AG04450 (cell line): ENCODE results near the gene ATP5F1D. TPM values are rescaled to one million over a fixed set of nuclear protein-coding genes. Genes with fewer than 3 reads are reported as not detected.
A peak's percentile ranks its signal among the peaks of the same experiment; 100 is the strongest.
"Not testable (repeated sequence)": the region's sequence is repeated elsewhere in the genome, so short reads cannot be mapped to it uniquely, and the experiment has no call there.

Source experiments
- CTCF ChIA-PET: fragments of 300-600, 350-600 bp; formaldehyde crosslinking; extraction: SDS; loops from one replicate; lab custom pipeline; 2022; ENCODE audit warnings: antibody characterized with exemption, inconsistent platforms; lab: Charles Lee
- POLR2A ChIA-PET: fragments of 350-600 bp; formaldehyde crosslinking; extraction: SDS; loops from one replicate; lab custom pipeline; 2021; ENCODE audit warnings: antibody characterized with exemption, inconsistent platforms; lab: Yijun Ruan, JAX
- DNase-seq: peaks from one replicate; pipeline ENCODE4 v3.0.0-alpha.2; 2011; ENCODE audit warnings: low read depth, low spot score
- H3K27ac ChIP-seq: one replicate; pipeline ENCODE4 v1.5.1; 2012; ENCODE audit warnings: low read depth, low read length, control low read depth
- H3K27me3 ChIP-seq: one replicate; pipeline ENCODE4 v1.6.0; 2012; ENCODE audit warnings: low read length; ENCODE audit not compliant: control insufficient read depth, insufficient read depth
- H3K4me3 ChIP-seq: 2 replicates; pipeline ENCODE4 v1.5.1; 2011; ENCODE audit warnings: mild to moderate bottlenecking, low read depth, low read length, control low read depth
- H3K9me3 ChIP-seq: 2 replicates; pipeline ENCODE4 v1.5.1; 2012; ENCODE audit warnings: low read length; ENCODE audit not compliant: control insufficient read depth, insufficient read depth
- CTCF ChIP-seq: IDR thresholded peaks from 2 replicates; pipeline ENCODE4 v1.5.1; 2011; ENCODE audit warnings: low read depth, low read length, control low read depth, inconsistent platforms
- polyA plus RNA-seq: library from polyadenylated mRNA; depleted of rRNA; stranded (reverse); fragments of >200 nt; gene quantifications from 2 replicates; pipeline ENCODE4 v1.2.3, GENCODE V29; 2011

The ATP5F1D gene
- polyA plus RNA-seq, 1 experiment, result 36.4 TPM

DNA sequence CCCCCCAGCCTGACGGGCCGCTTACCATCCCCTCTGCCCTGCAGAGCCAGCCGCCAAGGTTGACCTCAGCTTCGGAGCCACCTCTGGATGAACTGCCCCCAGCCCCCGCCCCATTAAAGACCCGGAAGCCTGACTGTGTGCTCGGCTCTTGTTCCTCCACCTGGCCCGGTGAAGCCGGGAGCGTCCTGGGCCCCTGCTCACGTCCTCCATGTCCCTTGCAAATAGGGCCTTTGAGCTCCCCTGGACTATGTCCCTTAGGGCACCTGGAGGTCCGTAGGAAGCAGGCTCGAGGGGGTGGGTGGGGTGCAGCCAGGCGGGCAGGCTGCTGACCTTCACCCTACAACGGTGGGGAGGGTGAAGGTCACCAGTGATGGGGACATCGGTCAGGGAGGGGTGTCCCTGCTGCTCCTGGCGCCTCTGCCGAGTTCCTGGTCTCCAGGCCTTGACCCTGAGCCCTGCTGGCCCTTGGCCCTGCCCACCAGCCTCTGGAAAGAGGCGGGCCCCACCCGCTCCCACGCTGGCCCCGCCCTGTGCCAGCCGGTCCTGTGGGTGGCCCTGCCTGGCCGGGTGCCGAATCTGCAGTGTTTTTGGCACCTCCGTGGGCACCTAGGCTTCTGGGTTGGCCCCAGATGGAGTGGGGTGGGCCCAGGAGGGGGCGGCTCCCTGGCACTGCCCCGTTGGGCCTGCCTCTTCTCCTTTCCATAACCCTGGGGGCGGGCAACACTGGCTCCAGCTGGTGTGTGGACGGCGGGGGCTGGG lies 3.3 kb downstream of the ATP5F1D start:
- POLR2A ChIA-PET, result interaction anchor here (0.6 to 3.6 kb wide), 10 partner anchors 8 to 219 kb away, joined by 3 to 237 read pairs (median 5); partner anchors contain the start of genes CIRBP, CNN2, FAM174C and GPX4
- TF ChIP-seq CTCF, result no peak
- Histone ChIP-seq H3K4me3 (peak overlapping the region; percentile 22), H3K9me3 (no peaks in the 10 kb centered on the region; the same call in 1 of the 2 replicates), H3K27me3 (no peaks in the 10 kb centered on the region), H3K27ac (no peak overlapping the region)
- CTCF ChIA-PET, result interaction anchor here (0.6 to 7.1 kb wide), 28 partner anchors 8 to 261 kb away, joined by 3 to 224 read pairs (median 5); partner anchors contain the start of genes CIRBP and CNN2
- no peak for DNase-seq

DNA sequence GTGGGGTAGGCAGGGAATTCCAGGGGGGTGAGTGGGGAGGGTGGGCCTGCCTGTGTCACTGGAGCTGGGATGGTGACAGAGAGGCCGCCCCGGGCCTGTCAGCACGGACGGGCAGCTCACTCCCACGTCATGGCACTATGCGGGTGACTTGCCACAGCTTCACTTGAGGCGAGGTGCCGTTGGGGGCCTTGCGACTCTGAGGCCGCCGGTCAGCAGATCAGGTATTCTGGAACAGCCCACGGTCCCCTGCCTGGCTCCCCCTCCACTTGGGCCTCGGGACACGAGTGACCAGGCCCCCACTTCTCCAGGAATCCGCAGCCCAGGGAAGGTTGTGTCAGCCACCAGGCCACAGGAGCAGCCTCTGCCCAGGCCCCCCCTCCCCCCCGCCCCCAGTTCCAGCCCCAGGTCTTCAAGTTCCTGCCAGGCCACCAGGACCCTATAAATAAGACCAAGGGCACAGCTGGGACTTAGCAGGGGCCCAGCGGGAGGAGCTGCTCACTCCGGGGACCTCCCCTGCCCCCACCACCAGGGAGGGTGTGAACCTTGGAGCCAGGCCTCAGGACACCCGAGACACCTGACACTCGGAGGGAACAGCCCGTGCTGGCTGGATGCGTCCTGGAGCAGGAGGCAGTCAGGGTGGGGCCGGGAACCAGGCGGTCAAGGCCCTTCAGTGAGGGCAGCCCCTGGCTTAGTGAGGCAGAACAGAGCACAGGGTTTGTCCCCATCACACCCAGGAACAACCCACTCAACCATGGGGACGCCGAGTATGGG lies 4.1 kb downstream of the ATP5F1D start:
- POLR2A ChIA-PET, result interaction anchor here (3.6 kb wide), 1 partner anchor 22 kb away, joined by 237 read pairs; the partner anchor contains the start of gene CIRBP

GRCh38 chr19:1246265-1247087 lies 4.9 kb downstream of the ATP5F1D start:
- not testable (repeated sequence) for H3K4me3 ChIP-seq, H3K9me3 ChIP-seq, H3K27me3 ChIP-seq, H3K27ac ChIP-seq, DNase-seq
- ChIA-PET CTCF (interaction anchor here (2.2 to 7.1 kb wide), 2 partner anchors 21 to 133 kb away, joined by 5 to 224 read pairs; partner anchors contain the start of gene CIRBP), POLR2A (interaction anchor here (0.6 to 1.2 kb wide), 6 partner anchors 15 to 127 kb away, joined by 3 to 22 read pairs (median 6); partner anchors contain the start of gene CIRBP)

More for the DNA sequence above, 4.1 kb downstream of the ATP5F1D start:
- H3K27ac ChIP-seq, result peak overlapping the region; percentile 11
- no peaks in the 10 kb centered on the region for H3K27me3 ChIP-seq
- DNase-seq, result no peak
- no peak for TF ChIP-seq CTCF
- H3K4me3 ChIP-seq, result no peak overlapping the region
- CTCF ChIA-PET, result interaction anchor here (2.2 to 7.1 kb wide), 2 partner anchors 22 to 132 kb away, joined by 5 to 224 read pairs; partner anchors contain the start of gene CIRBP
- H3K9me3 ChIP-seq, result no peaks in the 10 kb centered on the region; the same call in 1 of the 2 replicates

GRCh38 chr19:1247748-1248138 lies 6.2 kb downstream of the ATP5F1D start:
- TF ChIP-seq CTCF, result no peak
- H3K27me3 ChIP-seq, result no peaks in the 10 kb centered on the region
- peak overlapping the region; percentile 59; the same call in 1 of the 2 replicates for H3K4me3 ChIP-seq
- ChIA-PET POLR2A (no interaction called here), CTCF (no interaction called here)
- DNase-seq, result no peak
- no peaks in the 10 kb centered on the region; the same call in 1 of the 2 replicates for H3K9me3 ChIP-seq
- peak overlapping the region; percentile 75 for H3K27ac ChIP-seq
